Endothelial cell (in vitro differentiated cells): ENCODE measurements around the gene USP12. TPM values are rescaled to one million over a fixed set of nuclear protein-coding genes. Genes with fewer than 3 reads are reported as not detected.

Source experiments
- DNase-seq: peaks from one replicate; pipeline ENCODE4 v3.0.0; 2021; ENCODE audit warnings: low spot score
- H3K27ac Mint-ChIP-seq: one replicate; pipeline ENCODE4 v1.8.0; 2021; ENCODE audit warnings: mixed read lengths, inconsistent platforms; ENCODE audit not compliant: unreplicated experiment
- H3K27me3 Mint-ChIP-seq: one replicate; pipeline ENCODE4 v1.8.0; 2021; ENCODE audit warnings: mild to moderate bottlenecking, moderate library complexity, mixed read lengths, inconsistent platforms; ENCODE audit not compliant: unreplicated experiment
- H3K36me3 Mint-ChIP-seq: one replicate; pipeline ENCODE4 v1.8.0; 2021; ENCODE audit warnings: mild to moderate bottlenecking, low read depth, mixed read lengths, inconsistent platforms; ENCODE audit not compliant: unreplicated experiment
- H3K4me1 Mint-ChIP-seq: one replicate; pipeline ENCODE4 v1.8.0; 2021; ENCODE audit warnings: mild to moderate bottlenecking, mixed read lengths, inconsistent platforms; ENCODE audit not compliant: unreplicated experiment
- H3K4me3 Mint-ChIP-seq: one replicate; pipeline ENCODE4 v1.8.0; 2021; ENCODE audit warnings: mild to moderate bottlenecking, mixed read lengths, inconsistent platforms; ENCODE audit not compliant: unreplicated experiment
- H3K9me3 Mint-ChIP-seq: one replicate; pipeline ENCODE4 v1.8.0; 2021; ENCODE audit warnings: mixed read lengths, inconsistent platforms; ENCODE audit not compliant: unreplicated experiment
- total RNA-seq: library from RNA; stranded (reverse); fragmentation: NEBNext Ultra II Directional; extraction: Animal tissue kit (Norgen Biotek cat#: 25700); gene quantifications from one replicate; pipeline ENCODE4 v1.2.1, GENCODE V29; 2021; ENCODE audit not compliant: unreplicated experiment
- TF ChIP-seq, protein P1 (sequence below): fragments of 200-600 bp; sonication (generic); IDR thresholded peaks from one replicate; pipeline ENCODE4 v1.5.0; 2021; ENCODE audit warnings: antibody characterized with exemption; ENCODE audit not compliant: unreplicated experiment

Gene USP12
- total RNA-seq, 1 donor from 2014 or later, result 29.7 TPM

DNA sequence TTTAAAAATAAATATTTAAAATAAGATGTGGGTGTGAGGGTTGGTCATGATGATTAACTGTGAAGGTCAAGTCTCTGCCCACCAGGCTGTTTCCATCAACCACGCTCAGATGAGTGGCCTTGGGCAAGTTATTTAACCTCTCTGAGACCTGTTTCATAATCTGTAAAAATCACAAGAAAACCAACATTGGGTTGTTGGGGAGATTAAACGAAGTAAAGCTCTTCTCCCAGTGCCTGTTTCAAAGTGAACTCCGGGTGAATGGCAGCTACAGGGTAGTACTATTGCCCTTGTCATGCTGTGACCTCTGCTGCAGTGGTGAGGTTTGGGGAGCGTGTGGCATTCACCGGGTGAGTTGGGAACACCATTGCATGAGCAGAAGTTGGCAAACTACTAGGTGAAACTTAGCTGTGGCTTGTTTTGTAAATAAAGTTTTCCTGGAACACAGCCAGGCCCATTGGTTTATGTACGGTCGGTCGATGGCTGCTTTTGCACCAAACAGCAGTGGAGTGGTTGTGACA is 153.2 kb downstream of the USP12 start:
- no peak overlapping the region for H3K4me3 Mint-ChIP-seq
- TF ChIP-seq, protein P1, sequence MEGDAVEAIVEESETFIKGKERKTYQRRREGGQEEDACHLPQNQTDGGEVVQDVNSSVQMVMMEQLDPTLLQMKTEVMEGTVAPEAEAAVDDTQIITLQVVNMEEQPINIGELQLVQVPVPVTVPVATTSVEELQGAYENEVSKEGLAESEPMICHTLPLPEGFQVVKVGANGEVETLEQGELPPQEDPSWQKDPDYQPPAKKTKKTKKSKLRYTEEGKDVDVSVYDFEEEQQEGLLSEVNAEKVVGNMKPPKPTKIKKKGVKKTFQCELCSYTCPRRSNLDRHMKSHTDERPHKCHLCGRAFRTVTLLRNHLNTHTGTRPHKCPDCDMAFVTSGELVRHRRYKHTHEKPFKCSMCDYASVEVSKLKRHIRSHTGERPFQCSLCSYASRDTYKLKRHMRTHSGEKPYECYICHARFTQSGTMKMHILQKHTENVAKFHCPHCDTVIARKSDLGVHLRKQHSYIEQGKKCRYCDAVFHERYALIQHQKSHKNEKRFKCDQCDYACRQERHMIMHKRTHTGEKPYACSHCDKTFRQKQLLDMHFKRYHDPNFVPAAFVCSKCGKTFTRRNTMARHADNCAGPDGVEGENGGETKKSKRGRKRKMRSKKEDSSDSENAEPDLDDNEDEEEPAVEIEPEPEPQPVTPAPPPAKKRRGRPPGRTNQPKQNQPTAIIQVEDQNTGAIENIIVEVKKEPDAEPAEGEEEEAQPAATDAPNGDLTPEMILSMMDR, result no peak
- DNase-seq, result no peak
- no peak overlapping the region for H3K27ac Mint-ChIP-seq
- H3K4me1 Mint-ChIP-seq, result peaks cover 2% of the 10 kb centered on the region
- H3K9me3 Mint-ChIP-seq, result no peaks in the 10 kb centered on the region
- no peaks in the 10 kb centered on the region for H3K36me3 Mint-ChIP-seq
- no peaks in the 10 kb centered on the region for H3K27me3 Mint-ChIP-seq

DNA sequence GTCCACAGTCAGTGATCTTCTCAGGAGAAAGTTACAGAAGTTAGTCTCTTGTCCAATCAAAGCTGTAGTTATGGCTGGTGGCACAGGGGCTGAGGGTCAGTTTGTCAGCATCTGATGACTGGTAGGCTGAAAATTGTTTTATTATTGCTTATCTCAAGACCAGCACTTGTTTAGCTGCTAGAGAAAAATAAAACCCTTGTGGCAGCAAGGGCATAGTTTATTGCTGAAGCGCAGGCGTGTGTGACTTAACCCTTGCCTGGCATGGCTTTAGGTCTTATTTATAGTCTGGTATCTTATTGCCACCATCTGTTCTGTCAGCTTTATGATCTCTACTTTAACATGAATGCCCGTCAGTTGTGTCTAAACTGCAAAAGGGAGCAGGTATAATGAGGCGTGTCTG is 154.7 kb downstream of the USP12 start:
- H3K4me1 Mint-ChIP-seq, result peaks cover 2% of the 10 kb centered on the region
- H3K36me3 Mint-ChIP-seq, result no peaks in the 10 kb centered on the region
- H3K27me3 Mint-ChIP-seq, result no peaks in the 10 kb centered on the region
- no peak overlapping the region for H3K4me3 Mint-ChIP-seq
- H3K9me3 Mint-ChIP-seq, result no peaks in the 10 kb centered on the region
- TF ChIP-seq, protein P1, result no peak
- DNase-seq, result no peak
- no peak overlapping the region for H3K27ac Mint-ChIP-seq

Other genes starting within 250 kb of the USP12 start
- 910 TPM for gene RPL21, start 79.7 kb upstream of the USP12 start, total RNA-seq
- gene RASL11A, start 99.0 kb upstream of the USP12 start, total RNA-seq, result 2.1 TPM